GM19463 (cell line): ENCODE measurements around the gene BRSK1.

Source experiments
- ATAC-seq: cut with Tn5 transposase; IDR thresholded peaks from one replicate; pipeline ENCODE4 v1.9.1; 2021; ENCODE audit warnings: mild to moderate bottlenecking, moderate library complexity; ENCODE audit not compliant: unreplicated experiment

BRSK1 gene

GRCh38 chr19:55303477-55303876 is 19.7 kb downstream of the BRSK1 start:
- no peak for ATAC-seq

DNA sequence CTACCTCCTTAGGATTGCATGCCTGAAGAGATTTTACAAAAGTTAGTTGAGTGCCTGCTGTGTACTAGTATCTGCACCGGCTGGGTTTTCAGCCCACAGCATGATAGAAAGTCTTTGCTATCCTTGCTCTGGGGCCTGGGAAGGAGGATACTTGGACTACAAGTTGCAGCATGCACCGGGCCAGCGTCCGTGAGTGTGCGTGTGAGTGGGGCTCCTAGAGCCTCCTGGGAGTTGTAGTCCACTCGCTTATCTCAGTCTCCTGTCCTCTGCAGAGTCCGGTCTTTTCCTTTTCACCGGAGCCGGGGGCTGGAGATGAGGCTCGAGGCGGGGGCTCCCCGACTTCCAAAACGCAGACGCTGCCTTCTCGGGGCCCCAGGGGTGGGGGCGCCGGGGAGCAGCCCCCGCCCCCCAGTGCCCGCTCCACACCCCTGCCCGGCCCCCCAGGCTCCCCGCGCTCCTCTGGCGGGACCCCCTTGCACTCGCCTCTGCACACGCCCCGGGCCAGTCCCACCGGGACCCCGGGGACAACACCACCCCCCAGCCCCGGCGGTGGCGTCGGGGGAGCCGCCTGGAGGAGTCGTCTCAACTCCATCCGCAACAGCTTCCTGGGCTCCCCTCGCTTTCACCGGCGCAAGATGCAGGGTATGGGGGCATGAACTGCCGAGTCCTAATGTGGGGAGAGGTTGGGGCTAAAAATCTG is 20.6 kb downstream of the BRSK1 start:
- no peak for ATAC-seq

- no peak for ATAC-seq
Observed at GRCh38 chr19:55304980-55305379, 21.2 kb downstream of the BRSK1 start.

DNA sequence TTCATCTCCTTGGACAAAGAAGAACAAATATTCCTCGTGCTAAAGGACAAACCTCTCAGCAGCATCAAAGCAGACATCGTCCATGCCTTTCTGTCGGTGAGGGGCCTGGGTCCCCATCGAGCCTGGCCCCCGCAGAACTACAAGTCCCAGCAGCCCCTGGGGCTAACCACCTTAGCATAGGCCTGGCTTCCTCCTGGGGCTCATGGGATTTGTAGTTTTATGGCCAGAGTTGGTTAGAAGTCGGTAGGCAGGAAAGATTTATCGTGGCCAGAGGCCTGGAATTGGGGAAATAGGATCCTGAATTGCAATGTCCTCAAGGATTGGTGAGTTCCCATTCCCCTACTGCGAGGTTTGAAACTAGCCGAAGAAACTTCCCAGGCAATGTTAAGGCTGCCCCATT is 21.7 kb downstream of the BRSK1 start:
- ATAC-seq, result no peak

DNA sequence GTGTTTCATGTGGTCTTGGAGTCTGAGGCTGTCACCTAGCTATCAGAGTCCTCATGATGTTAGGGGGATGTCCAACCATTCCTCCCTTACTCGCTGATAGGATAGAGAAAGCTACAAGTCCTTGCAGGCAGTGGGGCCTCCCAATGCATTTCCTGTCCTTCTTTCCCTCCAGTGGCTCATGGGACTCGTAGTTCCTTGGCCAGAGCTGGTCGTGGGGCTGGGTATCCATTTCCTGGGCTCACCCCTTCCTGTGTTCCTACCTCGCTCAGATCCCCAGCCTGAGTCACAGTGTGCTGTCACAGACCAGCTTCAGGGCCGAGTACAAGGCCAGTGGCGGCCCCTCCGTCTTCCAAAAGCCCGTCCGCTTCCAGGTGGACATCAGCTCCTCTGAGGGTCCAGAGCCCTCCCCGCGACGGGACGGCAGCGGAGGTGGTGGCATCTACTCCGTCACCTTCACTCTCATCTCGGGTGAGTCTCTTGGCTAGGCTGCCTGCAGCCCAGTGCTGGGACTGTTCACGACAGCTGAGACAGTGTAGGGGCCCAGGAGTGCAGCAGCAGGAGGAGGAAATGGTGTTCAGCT is 22.3 kb downstream of the BRSK1 start:
- no peak for ATAC-seq

- ATAC-seq, result no peak
Observed at GRCh38 chr19:55306712-55307111, 22.9 kb downstream of the BRSK1 start.

- no peak for ATAC-seq
Observed at GRCh38 chr19:55308281-55308680, 24.5 kb downstream of the BRSK1 start.

GRCh38 chr19:55309448-55309847 is 25.7 kb downstream of the BRSK1 start:
- ATAC-seq, result no peak

GRCh38 chr19:55310498-55310897 is 26.7 kb downstream of the BRSK1 start:
- ATAC-seq, result no peak

DNA sequence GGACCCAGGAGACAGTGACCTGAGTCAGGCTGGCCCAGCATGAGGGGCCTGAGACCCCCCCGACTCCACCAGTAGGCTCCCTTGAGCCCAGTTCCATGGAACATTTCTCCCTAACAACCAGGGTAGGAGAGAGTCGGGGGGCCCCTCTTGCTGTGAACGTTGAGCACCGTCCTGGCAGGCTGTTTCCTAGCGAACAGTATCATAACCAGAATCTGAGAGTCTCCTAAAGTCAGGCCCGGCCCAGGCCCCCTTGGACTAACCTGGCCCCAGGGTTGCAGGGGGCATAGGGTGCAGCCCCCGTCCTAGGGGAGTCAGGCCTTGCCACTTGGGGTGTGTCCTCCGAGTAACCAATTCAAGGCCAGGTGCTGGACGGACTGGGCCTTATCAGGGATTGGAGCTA is 27.6 kb downstream of the BRSK1 start:
- ATAC-seq, result no peak

DNA sequence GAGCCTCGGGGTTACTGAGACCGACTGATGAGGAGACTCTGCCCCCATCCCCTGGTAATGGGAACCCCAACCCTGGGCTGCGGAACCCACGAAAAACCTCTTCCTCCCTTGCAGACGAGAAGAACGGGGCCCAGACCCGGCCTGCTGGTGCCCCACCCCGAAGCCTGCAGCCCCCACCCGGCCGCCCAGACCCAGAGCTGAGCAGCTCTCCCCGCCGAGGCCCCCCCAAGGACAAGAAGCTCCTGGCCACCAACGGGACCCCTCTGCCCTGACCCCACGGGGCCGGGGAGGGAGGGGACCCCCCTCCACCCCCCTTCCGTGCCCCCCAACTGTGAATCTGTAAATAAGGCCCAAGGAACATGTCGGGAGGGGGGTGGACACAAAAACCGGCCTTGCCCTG is 28.0 kb downstream of the BRSK1 start:
- ATAC-seq, result no peak

DNA sequence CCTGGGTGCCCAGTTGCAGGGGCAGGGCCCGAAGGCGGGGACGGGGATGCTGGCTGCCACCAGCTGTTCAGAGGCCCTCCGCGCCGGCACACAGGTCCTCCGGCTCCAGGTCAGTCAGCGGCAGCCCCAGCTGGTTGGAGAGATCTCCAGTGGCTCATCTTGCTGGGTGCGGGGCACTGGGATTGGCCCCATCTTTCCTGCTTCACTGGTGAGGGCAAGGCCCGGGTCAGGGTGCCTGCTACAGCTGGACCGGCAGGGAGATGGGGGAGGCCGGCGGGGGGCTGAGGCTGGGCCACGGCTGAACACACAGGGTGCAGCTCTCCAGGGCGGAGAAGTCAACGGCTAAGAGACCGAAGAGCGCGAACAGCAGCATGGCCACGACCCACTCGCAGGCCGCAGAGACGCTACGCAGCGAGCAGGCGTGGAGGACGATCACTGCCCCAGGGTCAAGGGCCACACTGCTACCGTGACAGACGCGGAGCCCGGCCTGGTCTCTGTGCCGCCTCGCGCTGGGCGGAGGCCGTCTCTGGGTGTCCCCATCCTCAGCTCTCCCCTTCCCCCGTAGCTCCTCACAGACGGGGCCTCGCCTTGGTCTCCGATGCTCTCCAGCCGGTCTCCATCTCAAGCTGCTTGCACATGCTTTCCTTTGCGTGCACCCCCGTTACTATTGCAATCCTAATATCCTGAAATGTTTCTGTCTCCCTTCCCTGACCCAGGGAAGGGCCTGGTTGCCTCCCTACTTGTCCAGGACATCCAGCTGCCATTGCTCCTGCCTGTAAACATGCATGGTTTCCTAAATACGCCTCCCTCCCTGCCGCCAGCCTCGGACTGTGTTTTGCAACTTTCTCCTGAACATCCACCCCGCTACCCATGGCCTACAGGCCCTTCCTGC is 29.1 kb downstream of the BRSK1 start:
- no peak for ATAC-seq

GRCh38 chr19:55314396-55314795 is 30.6 kb downstream of the BRSK1 start:
- ATAC-seq, result no peak

- ATAC-seq, result no peak
Observed at GRCh38 chr19:55315956-55316525, 32.2 kb downstream of the BRSK1 start.

GRCh38 chr19:55316646-55317045 is 32.8 kb downstream of the BRSK1 start:
- ATAC-seq, result no peak

- ATAC-seq, result no peak
Observed at GRCh38 chr19:55319785-55320184, 36.0 kb downstream of the BRSK1 start.

DNA sequence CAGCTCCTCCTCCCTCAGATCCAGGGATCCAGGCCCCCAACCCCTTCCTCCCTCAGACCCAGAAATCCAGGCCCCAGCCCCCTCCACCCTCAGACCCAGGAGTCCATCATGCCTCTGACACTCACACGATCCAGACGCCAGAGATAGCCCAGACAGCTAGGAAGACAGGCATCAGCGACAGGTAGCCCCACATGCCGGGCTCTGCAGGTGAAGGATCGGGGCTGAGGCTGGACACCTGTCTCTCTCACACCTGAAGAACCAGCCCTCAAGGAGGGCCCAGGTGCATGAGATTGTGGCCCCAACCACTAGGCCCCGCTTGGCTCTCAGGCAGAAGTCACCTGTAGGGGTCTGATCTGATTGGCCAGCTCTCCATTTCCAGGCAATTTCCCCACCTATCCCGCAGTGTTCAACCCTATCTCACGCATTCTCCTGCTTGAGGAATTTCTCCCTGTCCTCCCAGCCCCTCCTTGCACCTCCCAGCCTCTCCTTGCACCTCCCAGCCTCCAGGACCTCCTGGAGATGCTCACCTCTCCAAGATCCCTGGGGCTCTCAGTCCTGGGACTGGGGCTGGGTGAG is 37.1 kb downstream of the BRSK1 start:
- ATAC-seq, result no peak

DNA sequence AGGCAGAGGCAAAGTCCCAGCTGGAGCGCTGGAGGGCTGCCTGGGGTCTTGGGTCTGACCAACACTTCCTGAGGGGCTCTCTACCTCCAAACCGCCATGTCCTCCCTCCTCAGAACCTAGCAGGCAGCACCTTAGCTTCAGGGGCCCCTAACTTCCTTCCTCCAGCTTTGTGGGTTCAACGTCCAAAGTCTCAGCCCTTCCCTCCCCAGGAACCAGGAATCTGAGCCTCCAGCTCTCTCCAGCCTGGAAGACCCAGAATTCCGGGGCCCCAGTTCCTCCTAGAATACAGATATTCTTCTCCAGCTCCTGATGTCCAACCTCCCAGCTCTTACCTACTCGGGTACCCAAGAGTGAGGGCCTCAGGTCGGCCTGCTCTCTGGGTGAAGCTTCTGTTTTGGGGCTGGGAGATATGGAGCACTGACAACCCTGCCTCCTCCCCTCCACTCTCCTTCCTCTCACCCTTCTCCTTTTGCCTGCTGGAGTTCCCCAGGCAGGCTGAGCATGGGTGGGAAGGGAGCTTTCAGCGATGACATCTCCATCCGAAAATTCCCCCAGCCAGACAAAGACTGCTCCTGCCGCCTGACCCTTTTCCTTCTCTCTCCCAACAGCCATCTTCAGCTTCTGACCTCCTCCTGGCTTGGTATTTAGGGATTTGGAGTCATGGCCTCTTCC is 37.8 kb downstream of the BRSK1 start:
- ATAC-seq, result no peak

DNA sequence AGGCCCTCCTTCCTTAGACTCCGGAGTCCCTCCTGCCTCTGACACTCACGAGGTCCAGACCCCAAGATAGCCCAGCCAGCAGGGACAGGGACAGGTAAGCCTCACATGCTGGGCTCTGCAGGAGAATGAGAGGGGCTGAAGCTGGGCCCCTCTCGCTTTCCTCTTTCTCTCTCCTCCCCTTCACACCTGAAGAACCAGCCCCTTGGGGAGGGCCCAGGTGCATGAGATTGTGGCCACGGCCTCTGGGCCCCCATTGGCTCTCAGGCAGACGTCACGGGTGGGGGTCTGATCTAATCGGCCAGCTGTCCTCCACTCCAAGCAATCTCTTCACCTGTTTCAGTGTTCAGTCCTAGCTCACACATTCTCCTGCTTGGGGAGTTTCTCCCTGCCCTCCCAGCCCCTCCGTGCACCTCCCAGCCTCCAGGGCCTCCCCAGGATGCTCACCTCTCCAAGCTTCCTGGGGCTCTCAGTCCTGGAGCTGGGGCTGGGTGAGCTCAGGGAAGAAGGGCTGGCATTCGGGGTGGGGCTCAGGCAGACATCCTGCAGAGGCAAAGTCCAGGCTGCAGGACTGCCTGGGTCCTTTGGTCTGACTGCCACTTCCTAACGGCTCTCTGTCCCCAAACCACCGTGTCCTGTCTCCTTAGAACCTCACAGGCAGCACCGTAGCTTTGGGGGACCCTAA is 38.5 kb downstream of the BRSK1 start:
- ATAC-seq, result no peak

- ATAC-seq, result no peak
Observed at GRCh38 chr19:55324662-55325061, 40.9 kb downstream of the BRSK1 start.
